Erythroblast (primary cell): ENCODE data around the gene UBE2E2.

Experiments
- DNase-seq, 2 experiments: peaks; one replicate each; lab custom pipeline; 2025; lab: John Stamatoyannopoulos, UW
- GATA1 ChIP-seq: IDR thresholded peaks from 2 replicates; pipeline ENCODE4 v1.6.1; 2011; ENCODE audit warnings: low read depth, mild to moderate bottlenecking, control low read depth, low read length, moderate library complexity
- POLR2A ChIP-seq: IDR thresholded peaks from 2 replicates; pipeline ENCODE4 v1.6.1; 2011; ENCODE audit warnings: mild to moderate bottlenecking, low read length

Gene UBE2E2

GRCh38 chr3:23589602-23590001 lies 386.5 kb downstream of the UBE2E2 start:
- TF ChIP-seq POLR2A (no peak), GATA1 (no peak)
- DNase-seq, result no peak

DNA sequence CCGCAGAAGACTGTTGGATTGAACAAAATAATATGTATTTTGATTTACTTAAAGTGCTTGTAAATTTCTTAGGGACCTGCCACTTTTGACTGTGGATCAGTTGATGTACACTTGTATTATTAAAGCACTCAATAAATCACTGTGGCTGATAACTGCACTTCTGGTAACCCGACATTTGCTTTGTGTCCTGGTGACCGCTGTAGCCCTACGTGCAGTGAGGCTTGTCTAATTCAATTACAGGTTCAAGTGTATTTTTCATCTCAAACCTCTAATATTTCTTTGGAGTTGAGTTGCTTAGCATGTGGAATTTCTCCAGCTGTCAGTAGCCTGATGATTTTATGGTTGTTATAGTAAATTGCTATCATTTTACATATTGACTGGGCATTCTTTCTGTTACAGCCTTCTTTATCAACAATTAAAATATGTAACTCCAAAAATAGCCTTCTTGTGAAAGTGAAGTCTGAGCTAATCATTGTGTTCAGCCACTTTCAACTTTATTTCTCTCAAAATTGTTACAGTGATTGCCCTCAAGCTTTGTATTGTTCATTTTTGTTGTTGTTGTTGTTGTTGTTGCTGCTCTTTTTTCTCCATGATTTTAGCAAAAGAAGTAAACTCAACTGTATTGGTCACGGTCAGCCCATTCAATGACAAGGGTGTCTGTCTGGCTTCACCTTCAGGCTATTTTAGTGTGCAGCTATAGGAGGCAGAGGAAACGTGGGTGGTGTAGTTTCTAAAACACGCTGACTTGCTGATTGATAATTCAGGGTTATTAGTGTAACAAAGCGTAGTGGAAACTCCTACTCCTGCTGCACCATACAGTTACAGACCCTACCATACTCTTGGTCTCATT lies 387.5 kb downstream of the UBE2E2 start:
- no peak for TF ChIP-seq POLR2A
- no peak for TF ChIP-seq GATA1
- DNase-seq, result no peak

DNA sequence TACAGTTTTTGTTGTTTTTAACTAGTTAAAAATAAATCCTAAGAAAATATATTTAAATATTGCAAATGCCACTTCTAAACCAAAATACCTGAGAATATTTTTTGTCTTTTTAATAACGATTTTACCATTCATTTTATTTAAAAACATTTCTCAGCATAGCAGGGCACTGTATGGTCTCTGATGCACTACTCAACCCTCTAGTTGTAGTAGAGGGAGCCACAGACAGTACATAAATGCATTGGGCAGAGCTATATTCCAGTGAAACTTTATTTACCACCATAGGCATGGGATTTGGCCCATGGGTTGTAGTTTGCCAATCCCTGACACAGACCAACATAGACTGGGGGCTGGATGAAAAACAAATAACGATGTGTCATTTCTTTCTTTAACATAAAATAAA lies 388.2 kb downstream of the UBE2E2 start:
- TF ChIP-seq GATA1, result no peak
- TF ChIP-seq POLR2A, result no peak

DNA sequence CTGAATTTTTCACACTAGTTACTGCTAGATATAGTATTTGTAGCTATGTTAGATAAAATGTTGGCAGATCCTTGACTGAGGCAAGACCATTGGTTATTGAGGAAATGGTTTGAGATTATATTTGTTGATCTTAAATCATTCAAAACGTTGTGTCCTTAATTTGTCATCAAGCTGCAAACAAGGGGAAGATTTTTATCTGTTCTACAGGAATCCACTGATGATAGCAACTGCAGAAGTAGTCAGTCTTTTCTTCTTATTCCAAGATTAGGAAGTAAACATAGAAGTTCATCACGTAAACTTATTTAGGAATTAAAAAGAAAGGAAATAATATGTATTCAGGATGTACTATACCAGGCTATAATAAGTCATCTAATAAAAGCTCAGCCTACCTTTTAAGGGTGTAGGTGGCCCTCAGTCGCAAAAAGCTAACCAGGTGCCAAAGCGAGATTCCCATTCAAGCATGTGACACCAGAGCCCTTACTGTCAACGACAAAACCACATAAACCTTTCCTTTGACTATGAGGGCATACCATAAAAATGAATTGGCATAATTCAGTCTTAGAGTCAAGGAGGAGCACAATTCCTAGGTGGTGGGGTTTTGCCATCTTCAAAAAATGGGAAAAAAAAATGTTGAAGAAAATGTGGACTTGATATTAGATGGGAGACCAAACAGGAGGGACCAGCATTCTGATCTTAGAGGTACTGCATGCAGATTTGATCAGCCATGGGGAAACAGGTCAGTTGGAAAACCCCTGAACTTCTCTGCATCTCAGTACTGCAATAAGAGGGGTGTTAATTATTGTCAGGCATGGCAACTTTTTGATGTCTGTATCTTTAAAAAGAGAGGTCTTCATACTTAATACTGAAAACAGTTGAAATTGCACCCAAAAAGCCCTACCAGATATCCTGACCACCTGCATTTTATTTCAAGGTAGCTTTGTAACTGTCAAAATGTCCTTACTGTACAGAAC lies 390.1 kb downstream of the UBE2E2 start:
- TF ChIP-seq POLR2A (no peak), GATA1 (no peak)

More for the DNA sequence above, 388.2 kb downstream of the UBE2E2 start:
- DNase-seq, result no peak

DNA sequence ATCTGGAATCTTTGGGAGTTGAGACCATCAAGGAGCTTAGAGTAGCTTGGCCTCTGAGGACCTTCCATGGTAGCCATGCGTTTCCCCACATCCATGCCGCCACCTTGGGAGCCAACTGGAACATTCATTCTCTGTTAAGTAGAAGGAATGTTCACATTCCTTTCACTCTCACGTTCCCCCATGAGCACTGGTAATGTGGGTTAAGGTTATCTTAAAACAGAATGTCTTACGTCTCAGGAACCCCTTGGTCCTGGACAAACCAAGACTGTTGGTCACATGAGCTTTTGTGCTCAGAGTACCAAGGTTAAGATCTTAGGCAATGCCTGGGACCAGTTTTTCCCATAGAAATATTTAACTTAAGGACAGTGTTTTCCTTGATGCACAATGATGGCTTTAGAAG lies 390.9 kb downstream of the UBE2E2 start:
- DNase-seq, result no peak

More for the DNA sequence above, 390.1 kb downstream of the UBE2E2 start:
- no peak for DNase-seq

DNA sequence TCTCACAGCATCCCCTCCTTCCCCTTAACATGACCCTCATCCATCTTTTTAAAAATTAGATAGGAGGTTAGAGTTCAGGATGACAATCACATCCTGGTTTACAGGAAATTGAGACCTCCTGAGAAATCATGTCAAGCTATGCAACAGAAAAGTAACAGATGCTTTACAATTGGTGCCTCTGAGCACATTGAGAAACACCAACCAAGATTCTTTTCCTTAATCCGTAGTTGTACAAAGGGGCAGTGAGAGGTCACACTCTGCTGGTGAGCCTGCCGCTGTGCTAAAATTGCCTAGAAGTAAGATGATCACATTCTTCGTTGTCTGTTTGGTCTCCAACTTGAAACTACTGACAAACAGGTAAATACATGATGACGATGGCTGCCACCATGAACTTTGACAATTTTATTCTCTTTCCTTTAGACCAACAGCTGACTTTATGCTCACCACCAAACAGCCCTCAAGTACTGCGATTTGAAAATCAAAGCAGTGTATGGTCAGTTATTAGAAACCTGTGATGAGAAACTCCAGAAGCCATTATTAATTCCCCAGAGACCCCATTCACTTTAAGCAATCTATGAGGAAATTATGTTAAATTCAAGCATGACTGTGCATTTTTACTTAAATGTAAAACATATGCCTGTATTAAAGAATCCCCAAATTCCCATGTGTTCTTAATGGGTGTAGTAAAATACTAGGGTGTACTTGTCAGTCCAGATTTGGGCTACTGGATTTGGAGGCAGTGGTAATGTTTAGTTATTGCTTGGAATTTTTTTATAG lies 392.0 kb downstream of the UBE2E2 start:
- TF ChIP-seq POLR2A (no peak), GATA1 (no peak)
- no peak for DNase-seq

More for the DNA sequence above, 390.9 kb downstream of the UBE2E2 start:
- TF ChIP-seq GATA1 (no peak), POLR2A (no peak)

DNA sequence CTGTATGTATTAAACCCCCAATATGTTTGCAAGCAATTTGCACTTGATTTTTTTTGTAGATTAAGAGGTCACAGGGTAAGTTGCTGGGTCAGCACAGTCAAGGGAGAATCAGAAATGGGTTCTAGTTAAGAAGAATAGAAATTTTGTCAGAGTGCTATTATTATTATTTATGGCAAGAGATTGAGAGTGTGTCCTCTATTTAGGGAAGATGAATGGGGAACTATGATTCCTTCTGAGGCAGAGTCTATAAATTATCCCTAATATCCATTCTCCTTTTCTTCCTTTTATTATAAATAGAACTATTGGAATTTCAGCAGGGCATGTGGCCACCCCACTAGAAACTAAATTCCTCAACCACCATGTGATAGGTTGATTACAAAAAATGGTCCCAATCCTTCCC lies 392.7 kb downstream of the UBE2E2 start:
- DNase-seq, result no peak
- TF ChIP-seq POLR2A (no peak), GATA1 (no peak)

DNA sequence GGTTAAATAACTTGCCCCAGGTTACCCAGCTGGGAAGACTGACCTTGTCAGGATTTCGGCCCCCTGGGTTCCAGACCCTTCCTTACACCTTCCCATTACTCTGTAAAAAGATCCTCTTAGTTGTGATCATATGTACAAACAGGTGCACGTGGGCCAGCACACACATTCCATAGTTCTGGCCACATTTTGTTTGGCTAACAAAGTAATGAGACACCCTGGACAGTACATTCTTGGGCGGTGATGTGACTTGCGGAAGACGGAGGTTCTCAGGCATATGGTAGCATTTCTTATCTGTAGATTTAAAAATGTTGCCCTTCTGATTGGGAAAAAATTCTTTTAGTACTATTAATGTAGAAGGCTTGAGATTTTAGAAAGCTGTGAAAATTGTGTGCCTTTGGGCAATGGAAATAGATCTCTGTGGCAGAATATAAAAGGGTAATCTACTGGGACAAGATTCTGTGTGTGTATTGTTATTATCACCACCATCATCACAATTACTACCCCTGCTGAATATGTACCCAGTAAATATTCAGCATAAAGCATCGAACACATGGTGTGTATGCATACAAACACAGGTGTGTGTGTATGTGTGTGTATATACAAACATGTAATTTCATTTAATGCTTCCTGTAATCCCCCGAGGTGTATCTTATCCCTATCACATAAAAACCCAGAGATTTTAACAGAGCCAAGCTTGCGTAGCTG lies 397.2 kb downstream of the UBE2E2 start:
- TF ChIP-seq GATA1 (no peak), POLR2A (no peak)
- DNase-seq, result no peak

GRCh38 chr3:23601091-23601822 lies 398.1 kb downstream of the UBE2E2 start:
- no peak for DNase-seq
- TF ChIP-seq GATA1 (no peak), POLR2A (no peak)

DNA sequence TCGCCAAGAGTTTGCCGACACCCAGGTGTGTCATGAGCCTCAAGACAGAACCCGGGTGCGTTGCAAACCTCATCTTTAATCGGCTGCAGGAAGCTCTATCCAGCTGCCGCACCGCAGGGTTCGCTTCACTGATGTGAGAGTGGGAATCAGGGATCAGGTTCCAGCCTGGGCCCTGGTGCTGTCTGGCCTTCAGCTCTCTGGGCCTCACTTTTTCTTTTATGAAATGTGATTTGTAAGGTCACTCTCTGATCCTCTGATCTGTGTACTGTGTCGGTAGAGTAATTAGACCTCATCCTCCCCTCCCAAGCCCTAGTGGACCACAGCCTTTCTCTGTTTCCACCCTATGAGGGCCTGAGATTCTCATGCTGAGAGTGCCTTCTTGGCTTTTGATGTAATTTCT lies 399.8 kb downstream of the UBE2E2 start:
- no peak for DNase-seq
- TF ChIP-seq GATA1 (no peak), POLR2A (no peak)

DNA sequence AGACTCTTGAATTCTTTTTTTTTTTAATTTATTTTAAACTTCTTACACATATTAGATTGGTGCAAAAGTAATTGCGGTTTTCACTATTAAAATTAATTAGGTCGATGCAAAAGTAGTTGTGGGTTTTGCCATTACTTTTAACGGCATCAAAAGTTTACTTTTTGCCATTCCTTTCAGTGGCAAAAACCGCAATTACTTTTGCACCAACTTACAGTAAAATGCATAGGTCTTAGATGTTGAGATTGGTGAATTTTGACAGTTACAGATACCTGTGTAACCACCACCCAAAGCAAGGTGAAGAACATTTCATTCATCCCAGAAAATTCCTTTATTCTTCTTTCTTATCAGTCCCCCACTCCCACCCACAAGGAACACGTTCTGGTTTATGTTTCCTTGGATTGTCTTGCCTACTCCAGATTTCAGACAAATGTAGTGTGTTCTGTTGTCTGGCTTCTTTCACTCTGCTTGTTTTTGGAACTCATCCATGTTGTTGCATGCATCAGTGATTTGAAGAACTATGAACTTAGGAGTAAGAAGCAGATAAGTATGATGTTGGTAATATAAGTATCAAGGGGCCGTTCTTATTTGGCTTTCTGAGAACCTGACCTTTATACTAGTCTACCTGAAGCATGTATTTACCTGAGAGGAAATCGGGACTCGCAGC lies 404.2 kb downstream of the UBE2E2 start:
- no peak for DNase-seq
- TF ChIP-seq GATA1, result no peak
- TF ChIP-seq POLR2A, result no peak

DNA sequence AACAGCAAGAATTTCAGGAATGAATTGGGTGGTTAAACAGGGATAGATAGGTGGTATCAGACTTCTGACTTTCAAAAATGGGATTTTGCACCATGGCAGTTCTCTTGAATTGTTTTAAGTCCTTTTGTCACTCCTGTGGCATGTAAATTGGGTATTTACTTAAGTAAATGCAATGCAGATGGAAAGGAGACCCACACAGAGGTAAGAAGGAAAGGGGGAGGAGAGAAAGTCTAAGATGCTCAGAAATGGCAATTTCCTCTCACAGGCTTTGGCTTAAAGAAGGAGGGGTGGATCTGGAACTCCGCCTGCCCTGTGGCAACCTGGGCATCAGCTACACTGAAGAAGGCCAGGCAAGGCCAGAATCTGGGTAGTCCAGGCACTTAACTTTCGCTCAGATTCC lies 405.5 kb downstream of the UBE2E2 start:
- no peak for TF ChIP-seq POLR2A
- TF ChIP-seq GATA1, result no peak
- no peak for DNase-seq

GRCh38 chr3:23611737-23612295 lies 408.7 kb downstream of the UBE2E2 start:
- no peak for DNase-seq
- TF ChIP-seq POLR2A (no peak), GATA1 (no peak)
